Calu3 (cell line): ENCODE data around the gene RPL28. TPM values are rescaled to one million over a fixed set of nuclear protein-coding genes. Genes with fewer than 3 reads are reported as not detected.

ENCODE experiments used
- BruUV-seq: library from RNA; stranded (reverse); fragments of 400-500 nt; replicated peaks from 2 replicates; lab custom pipeline; 2021; lab: Mats Ljungman, UMichigan
- CTCF ChIA-PET: fragments of 300-600 bp; sonication (Branson Sonifier 250); formaldehyde crosslinking; loops from one replicate; lab custom pipeline; 2022; ENCODE audit warnings: antibody characterized with exemption; lab: Charles Lee
- DNase-seq: peaks from one replicate; pipeline ENCODE4 v3.0.0; 2022
- H3K27ac Mint-ChIP-seq: one replicate; pipeline ENCODE4 v1.8.0; 2022; ENCODE audit warnings: mixed read lengths; ENCODE audit not compliant: unreplicated experiment
- H3K27me3 Mint-ChIP-seq: one replicate; pipeline ENCODE4 v1.8.0; 2022; ENCODE audit warnings: mixed read lengths; ENCODE audit not compliant: unreplicated experiment
- H3K36me3 Mint-ChIP-seq: one replicate; pipeline ENCODE4 v1.8.0; 2022; ENCODE audit warnings: mild to moderate bottlenecking, moderate library complexity, mixed read lengths; ENCODE audit not compliant: insufficient read depth, unreplicated experiment
- H3K4me1 Mint-ChIP-seq: one replicate; pipeline ENCODE4 v1.8.0; 2022; ENCODE audit warnings: mild to moderate bottlenecking, low read depth, mixed read lengths; ENCODE audit not compliant: unreplicated experiment
- H3K4me3 Mint-ChIP-seq: one replicate; pipeline ENCODE4 v1.8.0; 2022; ENCODE audit warnings: mild to moderate bottlenecking, low read depth, moderate library complexity, mixed read lengths; ENCODE audit not compliant: unreplicated experiment
- H3K9me3 Mint-ChIP-seq: one replicate; pipeline ENCODE4 v1.8.0; 2022; ENCODE audit warnings: low read depth, mixed read lengths; ENCODE audit not compliant: unreplicated experiment
- intact Hi-C: fragments of 100-400 bp; cut with micrococcal nuclease; formaldehyde crosslinking; loops from one replicate; pipeline ENCODE4 v1.10.0; 2022; ENCODE audit not compliant: unreplicated experiment
- total RNA-seq: library from RNA; stranded (reverse); gene quantifications from 2 replicates; pipeline ENCODE4 v1.2.3, GENCODE V29; 2022
- TF ChIP-seq, protein P1 (sequence below): fragments of 200-600 bp; IDR thresholded peaks from one replicate; pipeline ENCODE4 v1.8.0; 2022; ENCODE audit warnings: antibody characterized with exemption; ENCODE audit not compliant: unreplicated experiment

The RPL28 gene
- total RNA-seq, 1 experiment from 2014 or later: 1,520 TPM

DNA sequence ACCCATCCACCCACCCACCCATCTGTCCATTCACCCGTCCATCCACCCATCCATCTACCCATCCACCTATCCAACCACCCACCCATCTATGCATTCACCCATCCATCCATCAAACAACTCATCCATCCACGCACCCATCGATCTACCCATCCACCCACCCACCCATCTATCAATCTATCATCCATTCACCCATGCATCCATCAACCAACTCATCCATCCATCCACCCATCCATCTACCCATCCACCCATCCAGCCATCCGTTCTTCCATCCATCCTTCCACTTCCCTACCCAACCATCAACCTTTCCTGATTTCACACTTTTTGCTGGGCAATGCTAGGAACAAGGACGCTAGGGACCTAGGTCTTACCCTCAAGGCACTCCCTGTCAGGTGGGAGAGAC lies 3.7 kb upstream of the RPL28 start:
- DNase-seq: no peak
- CTCF ChIA-PET: interaction anchor here (1.0 kb wide), 1 partner anchor 43 kb away, joined by 3 read pairs; the partner anchor contains the start of gene KMT5C
- Mint-ChIP-seq H3K27ac (peak overlapping the region; percentile 9), H3K4me3 (peak overlapping the region; percentile 91), H3K9me3 (no peaks in the 10 kb centered on the region), H3K36me3 (peaks cover 63% of the 10 kb centered on the region), H3K27me3 (no peaks in the 10 kb centered on the region), H3K4me1 (peaks cover 24% of the 10 kb centered on the region)
- TF ChIP-seq, protein P1, sequence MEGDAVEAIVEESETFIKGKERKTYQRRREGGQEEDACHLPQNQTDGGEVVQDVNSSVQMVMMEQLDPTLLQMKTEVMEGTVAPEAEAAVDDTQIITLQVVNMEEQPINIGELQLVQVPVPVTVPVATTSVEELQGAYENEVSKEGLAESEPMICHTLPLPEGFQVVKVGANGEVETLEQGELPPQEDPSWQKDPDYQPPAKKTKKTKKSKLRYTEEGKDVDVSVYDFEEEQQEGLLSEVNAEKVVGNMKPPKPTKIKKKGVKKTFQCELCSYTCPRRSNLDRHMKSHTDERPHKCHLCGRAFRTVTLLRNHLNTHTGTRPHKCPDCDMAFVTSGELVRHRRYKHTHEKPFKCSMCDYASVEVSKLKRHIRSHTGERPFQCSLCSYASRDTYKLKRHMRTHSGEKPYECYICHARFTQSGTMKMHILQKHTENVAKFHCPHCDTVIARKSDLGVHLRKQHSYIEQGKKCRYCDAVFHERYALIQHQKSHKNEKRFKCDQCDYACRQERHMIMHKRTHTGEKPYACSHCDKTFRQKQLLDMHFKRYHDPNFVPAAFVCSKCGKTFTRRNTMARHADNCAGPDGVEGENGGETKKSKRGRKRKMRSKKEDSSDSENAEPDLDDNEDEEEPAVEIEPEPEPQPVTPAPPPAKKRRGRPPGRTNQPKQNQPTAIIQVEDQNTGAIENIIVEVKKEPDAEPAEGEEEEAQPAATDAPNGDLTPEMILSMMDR: no peak
- no TSS peak for BruUV-seq
- intact Hi-C loops: loop anchor here (5.0 to 10.0 kb wide), 4 partner anchors 45 to 253 kb away; partner anchors contain the start of genes KMT5C and TNNT1

DNA sequence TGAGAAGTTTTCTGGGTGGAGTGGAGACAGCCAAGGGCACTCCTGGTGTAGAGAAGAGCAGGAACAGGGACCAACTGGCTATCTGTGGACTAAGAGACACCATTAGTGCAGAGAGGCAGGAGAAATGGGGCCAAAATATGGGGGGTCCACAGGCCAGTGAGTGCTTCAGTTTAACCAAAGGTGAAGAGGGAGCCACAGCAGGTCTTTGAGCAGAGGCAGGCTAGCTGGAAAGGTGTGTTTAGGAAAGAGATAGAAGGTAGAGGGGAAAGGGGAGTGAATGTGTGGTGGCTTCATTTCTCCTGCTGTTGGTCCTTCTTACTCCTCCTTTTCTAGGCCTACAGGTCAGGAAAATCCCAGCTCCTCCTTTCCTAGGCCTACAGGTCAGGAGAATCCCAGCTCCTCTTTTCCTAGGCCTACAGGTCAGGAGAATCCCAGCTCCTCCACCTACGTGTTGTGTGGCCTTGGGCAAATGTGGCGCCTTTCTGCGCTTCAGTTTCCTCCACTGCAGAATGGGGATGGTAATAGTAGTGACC lies 3.1 kb upstream of the RPL28 start:
- peak overlapping the region; percentile 9 for H3K27ac Mint-ChIP-seq
- H3K4me1 Mint-ChIP-seq: peaks cover 29% of the 10 kb centered on the region
- TF ChIP-seq, protein P1: no peak
- H3K36me3 Mint-ChIP-seq: peaks cover 69% of the 10 kb centered on the region
- TSS peak; percentile 45 for BruUV-seq
- no peaks in the 10 kb centered on the region for H3K27me3 Mint-ChIP-seq
- intact Hi-C loops: loop anchor here (5.0 to 10.0 kb wide), 4 partner anchors 45 to 252 kb away; partner anchors contain the start of genes KMT5C and TNNT1
- CTCF ChIA-PET: interaction anchor here (1.0 to 2.0 kb wide), 3 partner anchors 36 to 81 kb away, joined by 3 to 10 read pairs (median 7); partner anchors contain the start of gene KMT5C
- H3K4me3 Mint-ChIP-seq: peak overlapping the region; percentile 91
- DNase-seq: no peak
- H3K9me3 Mint-ChIP-seq: no peaks in the 10 kb centered on the region

DNA sequence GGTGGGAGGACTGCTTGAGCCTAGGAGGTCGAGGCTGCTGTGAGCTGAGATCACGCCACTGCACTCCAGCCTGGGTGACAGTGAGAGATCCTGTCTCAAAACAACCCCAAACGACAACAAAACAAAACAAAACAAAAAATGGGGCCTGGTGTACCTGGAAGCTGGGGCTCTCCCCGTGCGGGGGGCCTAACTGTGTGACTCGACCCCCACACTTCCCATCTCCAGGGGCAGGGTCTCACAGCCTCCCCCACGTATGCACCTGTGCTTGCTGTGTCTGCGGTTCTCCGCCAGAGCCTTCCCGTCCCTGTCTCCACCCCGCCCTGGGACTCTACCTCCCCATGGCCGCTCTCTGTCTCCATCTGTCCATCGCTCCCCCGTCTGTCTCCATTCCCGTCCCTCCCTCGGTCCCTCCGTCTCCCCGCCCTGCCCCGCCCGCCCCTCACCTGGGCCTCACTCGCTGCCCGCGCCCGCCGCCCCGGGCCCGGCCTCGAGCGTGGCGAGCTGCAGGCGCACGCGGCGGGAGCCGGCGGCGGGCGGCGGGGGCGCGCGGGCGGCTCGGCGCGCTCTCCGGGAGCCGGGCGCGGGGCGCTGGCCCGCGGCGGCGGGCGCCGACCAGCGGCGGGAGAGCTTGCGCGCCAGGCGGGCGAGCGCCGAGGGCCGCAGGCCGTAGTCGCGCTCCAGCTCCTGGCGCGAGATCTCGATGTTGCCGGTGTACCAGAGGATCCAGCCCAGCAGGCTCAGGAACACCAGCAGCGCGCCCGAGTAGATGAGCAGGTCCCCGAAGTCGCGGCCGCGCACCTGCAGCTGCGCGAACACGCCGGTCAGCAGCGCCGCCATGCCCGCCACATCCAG lies 2.2 kb upstream of the RPL28 start:
- intact Hi-C loops: loop anchor here (5.0 to 10.0 kb wide), 4 partner anchors 46 to 251 kb away; partner anchors contain the start of genes KMT5C and TNNT1
- CTCF ChIA-PET: interaction anchor here (0.6 to 2.0 kb wide), 14 partner anchors 31 to 242 kb away, joined by 3 to 10 read pairs (median 4); partner anchors contain the start of genes DNAAF3, HSPBP1, KMT5C and PPP6R1
- H3K4me3 Mint-ChIP-seq: peak overlapping the region; percentile 91
- peak overlapping the region; percentile 83 for H3K27ac Mint-ChIP-seq
- H3K4me1 Mint-ChIP-seq: peaks cover 35% of the 10 kb centered on the region
- peak; percentile 76 for DNase-seq
- H3K36me3 Mint-ChIP-seq: peaks cover 78% of the 10 kb centered on the region
- no TSS peak for BruUV-seq
- no peaks in the 10 kb centered on the region for H3K9me3 Mint-ChIP-seq
- no peaks in the 10 kb centered on the region for H3K27me3 Mint-ChIP-seq
- TF ChIP-seq, protein P1: no peak
